WERI-Rb-1 (cell line): ENCODE data around the gene KIAA0825.

ENCODE experiments used
- DNase-seq: peaks from one replicate; pipeline ENCODE4 v3.0.0-alpha.2; 2020
- H3K27ac ChIP-seq: fragments of 250-450 bp; sonication (Bioruptor Pico); 2 replicates; pipeline ENCODE4 v1.5.1; 2020; ENCODE audit warnings: mild to moderate bottlenecking, moderate library complexity
- H3K27me3 ChIP-seq: fragments of 250-450 bp; sonication (Bioruptor Pico); 2 replicates; pipeline ENCODE4 v1.5.1; 2021; ENCODE audit warnings: mild to moderate bottlenecking, low read depth, moderate library complexity; ENCODE audit not compliant: insufficient read depth, severe bottlenecking
- H3K36me3 ChIP-seq: fragments of 250-450 bp; sonication (Bioruptor Pico); 2 replicates; pipeline ENCODE4 v1.5.1; 2020; ENCODE audit warnings: mild to moderate bottlenecking, moderate library complexity
- H3K4me3 ChIP-seq: 2 replicates; pipeline ENCODE4 v1.5.1; 2011; ENCODE audit warnings: low read depth, mild to moderate bottlenecking, control low read depth, low read length
- H3K9me3 ChIP-seq: fragments of 250-450 bp; sonication (Bioruptor Pico); 2 replicates; pipeline ENCODE4 v1.5.1; 2021; ENCODE audit warnings: mild to moderate bottlenecking, moderate library complexity; ENCODE audit not compliant: severe bottlenecking
- CTCF ChIP-seq: IDR thresholded peaks from 2 replicates; pipeline ENCODE4 v1.5.1; 2011; ENCODE audit warnings: low read depth, mild to moderate bottlenecking, control low read depth, inconsistent platforms, low read length

KIAA0825 gene

GRCh38 chr5:94217216-94217615, 401.2 kb downstream of the KIAA0825 start:
- no peak for TF ChIP-seq CTCF
- no peaks in the 10 kb centered on the region for H3K36me3 ChIP-seq
- no peaks in the 10 kb centered on the region for H3K9me3 ChIP-seq
- H3K27me3 ChIP-seq, result no peaks in the 10 kb centered on the region
- no peak for DNase-seq
- no peak overlapping the region for H3K4me3 ChIP-seq
- H3K27ac ChIP-seq, result no peak overlapping the region

GRCh38 chr5:94212476-94212875, 405.9 kb downstream of the KIAA0825 start:
- no peak for TF ChIP-seq CTCF
- Histone ChIP-seq H3K4me3 (no peak overlapping the region), H3K27me3 (no peaks in the 10 kb centered on the region), H3K27ac (no peak overlapping the region), H3K36me3 (no peaks in the 10 kb centered on the region), H3K9me3 (no peaks in the 10 kb centered on the region)
- DNase-seq, result peak; percentile 19

- H3K9me3 ChIP-seq, result no peaks in the 10 kb centered on the region
- TF ChIP-seq CTCF, result no peak
These were observed 408.5 kb downstream of the KIAA0825 start for GRCh38 chr5:94209774-94210355.

GRCh38 chr5:94209272-94209671, 409.1 kb downstream of the KIAA0825 start:
- Histone ChIP-seq H3K36me3 (no peaks in the 10 kb centered on the region), H3K27me3 (no peaks in the 10 kb centered on the region), H3K4me3 (no peak overlapping the region), H3K27ac (no peak overlapping the region), H3K9me3 (no peaks in the 10 kb centered on the region)
- no peak for DNase-seq
- no peak for TF ChIP-seq CTCF

More at GRCh38 chr5:94209774-94210355, 408.5 kb downstream of the KIAA0825 start:
- no peak overlapping the region for H3K27ac ChIP-seq
- no peak for DNase-seq
- no peaks in the 10 kb centered on the region for H3K36me3 ChIP-seq
- H3K4me3 ChIP-seq, result no peak overlapping the region
- H3K27me3 ChIP-seq, result no peaks in the 10 kb centered on the region

- H3K9me3 ChIP-seq, result no peaks in the 10 kb centered on the region
- no peak for DNase-seq
- no peak for TF ChIP-seq CTCF
These were observed 418.8 kb downstream of the KIAA0825 start for GRCh38 chr5:94199566-94199965.

GRCh38 chr5:94197970-94198369, 420.4 kb downstream of the KIAA0825 start:
- no peak for DNase-seq
- TF ChIP-seq CTCF, result no peak
- Histone ChIP-seq H3K4me3 (no peak overlapping the region), H3K27ac (no peak overlapping the region), H3K27me3 (no peaks in the 10 kb centered on the region), H3K9me3 (no peaks in the 10 kb centered on the region), H3K36me3 (no peaks in the 10 kb centered on the region)

More at GRCh38 chr5:94199566-94199965, 418.8 kb downstream of the KIAA0825 start:
- H3K27ac ChIP-seq, result no peak overlapping the region
- no peak overlapping the region for H3K4me3 ChIP-seq
- no peaks in the 10 kb centered on the region for H3K27me3 ChIP-seq
- H3K36me3 ChIP-seq, result no peaks in the 10 kb centered on the region
